Subcutaneous adipose tissue (tissue), 4 donors: ENCODE measurements around the gene ACVR1. TPM values are rescaled to one million over a fixed set of nuclear protein-coding genes. Genes with fewer than 3 reads are reported as not detected.

ENCODE experiments used
- total RNA-seq, 4 donors: library from RNA; depleted of rRNA; stranded (reverse); fragments of >200 nt; gene quantifications; one replicate each; pipeline ENCODE4 v1.1.0, GENCODE V29; 2016
- TF ChIP-seq, protein P1 (sequence below): fragments of 450-650 bp; IDR thresholded peaks from one replicate; pipeline ENCODE4 v1.5.1; 2016; ENCODE audit warnings: low read depth, mild to moderate bottlenecking, control low read depth, antibody characterized with exemption, moderate library complexity

The ACVR1 gene
- total RNA-seq, 4 donors from 2014 or later: 34.7 to 49.6 (median 44.2) TPM

DNA sequence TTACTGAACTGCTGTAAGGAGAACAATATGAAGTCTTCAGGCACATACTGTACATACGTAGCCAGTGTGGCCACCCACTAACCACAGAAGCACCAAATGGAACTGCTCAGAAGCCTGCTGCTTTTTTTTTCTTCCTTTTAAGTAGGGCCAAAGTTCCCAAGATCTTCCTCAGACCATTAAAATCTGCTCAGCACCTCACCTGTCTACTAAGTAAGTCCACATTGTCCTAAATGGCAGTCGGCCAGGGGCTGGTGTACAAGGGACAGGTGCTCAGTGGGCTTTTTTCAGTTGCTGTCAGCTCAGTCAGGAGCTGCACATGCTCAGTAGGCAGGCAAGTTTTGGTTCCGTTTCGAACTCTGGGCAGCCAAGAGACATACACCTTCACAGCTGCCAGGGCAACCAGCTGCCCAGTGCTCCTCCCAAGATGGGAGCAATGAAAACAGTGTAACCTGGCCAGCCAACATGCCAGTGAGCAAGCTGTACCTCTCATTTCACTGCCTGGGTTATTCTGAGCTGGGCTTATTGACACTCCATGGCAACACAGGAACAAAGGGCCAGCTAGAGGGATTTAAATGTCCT is 86.1 kb downstream of the ACVR1 start:
- TF ChIP-seq, protein P1, sequence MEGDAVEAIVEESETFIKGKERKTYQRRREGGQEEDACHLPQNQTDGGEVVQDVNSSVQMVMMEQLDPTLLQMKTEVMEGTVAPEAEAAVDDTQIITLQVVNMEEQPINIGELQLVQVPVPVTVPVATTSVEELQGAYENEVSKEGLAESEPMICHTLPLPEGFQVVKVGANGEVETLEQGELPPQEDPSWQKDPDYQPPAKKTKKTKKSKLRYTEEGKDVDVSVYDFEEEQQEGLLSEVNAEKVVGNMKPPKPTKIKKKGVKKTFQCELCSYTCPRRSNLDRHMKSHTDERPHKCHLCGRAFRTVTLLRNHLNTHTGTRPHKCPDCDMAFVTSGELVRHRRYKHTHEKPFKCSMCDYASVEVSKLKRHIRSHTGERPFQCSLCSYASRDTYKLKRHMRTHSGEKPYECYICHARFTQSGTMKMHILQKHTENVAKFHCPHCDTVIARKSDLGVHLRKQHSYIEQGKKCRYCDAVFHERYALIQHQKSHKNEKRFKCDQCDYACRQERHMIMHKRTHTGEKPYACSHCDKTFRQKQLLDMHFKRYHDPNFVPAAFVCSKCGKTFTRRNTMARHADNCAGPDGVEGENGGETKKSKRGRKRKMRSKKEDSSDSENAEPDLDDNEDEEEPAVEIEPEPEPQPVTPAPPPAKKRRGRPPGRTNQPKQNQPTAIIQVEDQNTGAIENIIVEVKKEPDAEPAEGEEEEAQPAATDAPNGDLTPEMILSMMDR: no peak

DNA sequence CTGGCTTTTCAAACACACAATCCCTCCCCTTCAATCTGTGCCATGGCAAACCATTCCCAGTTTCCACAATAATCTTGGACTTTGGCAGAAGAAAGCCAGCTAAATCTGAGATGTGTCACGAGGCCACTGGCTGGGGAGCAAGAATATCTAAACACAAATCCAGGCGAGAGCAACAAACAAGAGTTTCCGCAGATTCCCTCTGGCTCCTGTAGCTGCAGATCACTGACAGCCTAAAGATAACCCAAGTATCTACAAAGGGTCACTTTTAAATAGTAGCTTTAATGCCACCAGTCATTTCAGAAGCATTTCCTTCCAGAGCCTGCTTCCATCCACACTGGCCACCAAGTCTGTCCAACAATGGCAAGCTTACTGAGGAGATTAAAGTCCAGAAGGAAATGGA is 86.9 kb downstream of the ACVR1 start:
- TF ChIP-seq, protein P1: no peak

DNA sequence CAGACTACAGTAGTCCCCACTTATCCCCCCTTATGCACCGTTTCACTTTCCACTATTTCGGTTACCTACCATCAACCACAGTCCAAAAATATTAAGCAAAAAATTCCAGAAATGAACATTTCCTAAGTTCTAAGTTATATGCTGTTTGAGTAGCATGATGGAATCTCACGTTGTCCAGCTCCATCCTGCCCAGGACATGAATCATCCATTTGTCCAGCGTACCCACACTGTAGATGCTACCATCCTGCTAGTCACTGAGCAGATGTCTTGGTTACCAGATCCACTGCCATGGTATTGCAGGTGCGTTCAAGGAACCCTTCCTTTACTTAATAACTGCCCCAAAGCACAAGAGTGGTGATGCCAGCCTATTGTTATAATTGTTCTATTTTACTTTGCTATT is 87.9 kb downstream of the ACVR1 start:
- TF ChIP-seq, protein P1: no peak

DNA sequence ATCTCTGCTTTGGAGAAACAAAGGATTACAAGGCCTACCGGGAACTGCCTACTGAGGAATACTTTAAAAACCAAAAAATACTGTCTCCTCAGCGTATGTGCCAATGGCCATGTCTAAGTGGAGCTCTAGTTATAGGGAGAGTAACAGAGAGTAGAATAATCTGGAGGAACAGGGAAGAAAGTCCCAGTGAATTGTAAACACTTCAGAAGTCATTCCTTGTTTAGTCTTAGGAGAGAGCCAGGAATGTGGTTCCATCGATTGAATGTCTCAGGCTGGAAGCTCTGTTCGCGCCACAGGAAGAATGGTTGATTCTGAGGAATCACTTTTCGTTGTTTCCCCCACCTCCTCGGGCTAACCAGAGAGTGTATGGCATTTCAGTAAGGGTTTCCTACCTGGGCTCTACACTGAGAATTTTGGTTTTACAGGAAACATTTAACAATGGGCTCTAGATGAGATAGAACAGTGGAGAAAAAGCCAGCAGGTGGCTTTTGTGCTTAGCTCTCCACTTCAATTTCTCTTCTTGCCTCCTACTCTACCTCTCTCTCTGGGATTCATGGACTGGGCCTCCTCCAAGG is 88.7 kb downstream of the ACVR1 start:
- TF ChIP-seq, protein P1: no peak

DNA sequence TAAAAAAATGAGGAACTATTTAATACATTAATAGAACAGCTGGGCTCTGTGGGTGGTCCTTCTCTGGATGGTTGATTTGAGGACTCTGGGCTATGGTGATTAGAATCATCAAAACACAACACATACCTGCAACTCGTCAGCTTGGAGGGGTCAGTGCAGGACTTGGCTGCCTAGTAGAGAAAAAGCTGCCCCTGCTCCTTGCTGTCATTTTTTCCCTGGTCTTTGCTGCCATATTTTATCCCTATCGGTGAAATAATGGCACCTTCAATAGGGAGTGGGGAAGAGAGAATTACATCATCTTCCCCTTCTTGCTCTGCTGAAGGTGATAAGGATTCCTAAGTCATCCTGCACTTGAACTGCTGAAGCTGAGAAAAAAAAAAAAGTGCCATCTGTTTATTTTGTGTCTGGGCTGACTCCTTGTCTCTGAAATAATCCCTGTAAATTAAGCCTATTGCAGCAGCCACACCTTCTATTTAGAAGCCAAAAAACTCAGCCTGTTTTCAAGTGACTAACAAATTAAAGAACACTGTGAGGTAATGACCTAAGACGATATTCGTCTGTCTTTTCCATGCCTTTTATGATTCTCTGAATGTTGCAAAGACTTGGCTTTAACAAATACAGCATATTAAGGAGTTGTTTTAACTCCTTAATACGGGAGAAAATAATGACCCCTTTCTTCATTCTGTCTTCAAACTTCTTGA is 89.3 kb downstream of the ACVR1 start:
- TF ChIP-seq, protein P1: no peak

DNA sequence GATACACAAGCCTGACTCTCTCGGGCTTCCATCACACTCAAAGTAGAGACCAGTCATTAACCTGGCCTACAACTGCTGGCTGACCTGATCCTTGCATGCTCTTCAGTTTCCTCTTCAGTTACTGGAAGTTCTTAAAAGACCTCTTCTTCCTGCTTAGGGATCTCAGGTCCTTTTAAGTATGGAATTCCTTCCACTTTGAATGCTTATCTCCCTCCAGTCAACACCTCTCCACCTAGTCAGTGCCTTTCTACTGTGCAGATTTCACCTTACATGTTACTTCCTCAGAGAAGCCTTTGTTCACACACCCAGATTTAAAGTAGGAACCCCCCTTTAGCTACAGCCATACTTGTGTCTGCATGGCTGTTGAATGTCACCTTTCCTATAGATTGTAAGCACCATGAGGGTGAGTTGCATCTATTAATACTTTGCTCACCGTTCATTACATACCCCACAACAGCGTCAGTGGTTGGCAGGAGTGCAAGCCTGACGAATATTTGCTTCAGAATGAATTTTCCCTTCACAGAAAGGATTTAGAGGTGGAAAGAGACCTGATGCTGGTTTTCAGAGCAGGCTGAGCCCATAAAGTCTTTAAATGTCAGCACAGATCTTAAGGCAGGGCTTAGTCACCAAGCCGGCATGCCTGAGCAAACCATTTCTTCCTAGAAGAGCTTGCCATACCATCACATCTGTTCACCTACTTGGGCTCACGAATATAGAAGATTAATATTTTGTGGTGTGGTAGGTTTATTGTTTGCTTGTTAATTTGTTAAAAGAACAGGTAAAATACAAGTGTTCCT is 90.1 kb downstream of the ACVR1 start:
- TF ChIP-seq, protein P1: no peak

DNA sequence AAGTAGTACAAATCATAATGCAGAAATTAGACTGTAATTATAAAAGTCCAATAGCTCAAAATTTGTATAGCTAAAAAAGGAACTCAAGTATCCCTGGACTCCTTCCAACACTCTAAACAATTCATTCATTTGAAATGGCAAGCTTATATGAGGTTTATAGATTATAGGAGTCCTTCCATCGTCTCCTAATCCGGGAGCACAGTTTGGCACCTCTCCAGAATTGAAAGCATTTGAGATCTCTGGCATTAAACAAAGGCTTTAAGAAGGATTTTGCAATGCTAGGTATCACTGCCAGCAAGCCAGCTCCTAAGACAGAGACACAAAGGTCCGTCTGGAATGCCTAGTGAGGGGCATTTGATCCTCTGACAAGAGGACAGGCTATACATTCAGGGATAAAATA is 90.9 kb downstream of the ACVR1 start:
- TF ChIP-seq, protein P1: no peak
